Measurements from ENCODE around the gene FLT3.
"Not testable (repeated sequence)": the region's sequence is repeated elsewhere in the genome, so short reads cannot be mapped to it uniquely, and the experiment has no call there.

FLT3 gene

GRCh38 chr13:28014301-28014700 is 86.1 kb downstream of the FLT3 start:
- Histone ChIP-seq H3K9me3 (ENCODE audit: low read depth, low read length) (no peaks in the 10 kb centered on the region), H3K9ac (ENCODE audit: insufficient read length) (no peak overlapping the region), H3K4me3 (no peak overlapping the region), H3K27ac (no peak overlapping the region), H3K36me3 (ENCODE audit: insufficient read depth, low read length) (no peaks in the 10 kb centered on the region)
- TF ChIP-seq POLR2AphosphoS5 (IDR thresholded peaks at IDR 0.05; ENCODE audit: borderline replicate concordance, low read depth, low read length) (no peak), EZH2 (IDR thresholded peaks at IDR 0.05) (no peak), FOXP2 (optimal IDR thresholded peaks at IDR 0.05; ENCODE audit: control extremely low read depth, extremely low read length, insufficient read depth) (no peak)
- no peak for DNase-seq (ENCODE audit: low read depth, low spot score)

- Histone ChIP-seq H3K9ac (ENCODE audit: insufficient read length) (no peak overlapping the region), H3K4me3 (no peak overlapping the region), H3K36me3 (ENCODE audit: insufficient read depth, low read length) (no peaks in the 10 kb centered on the region), H3K27ac (no peak overlapping the region), H3K9me3 (ENCODE audit: low read depth, low read length) (no peaks in the 10 kb centered on the region)
- DNase-seq (ENCODE audit: low read depth, low spot score) = no peak
- no peak for TF ChIP-seq FOXP2 (optimal IDR thresholded peaks at IDR 0.05; ENCODE audit: control extremely low read depth, extremely low read length, insufficient read depth)
- TF ChIP-seq POLR2AphosphoS5 (IDR thresholded peaks at IDR 0.05; ENCODE audit: borderline replicate concordance, low read depth, low read length) = no peak
- no peak for TF ChIP-seq EZH2 (IDR thresholded peaks at IDR 0.05)
Observed at GRCh38 chr13:28013482-28013881, 86.9 kb downstream of the FLT3 start.

GRCh38 chr13:28012896-28013295 is 87.5 kb downstream of the FLT3 start:
- Histone ChIP-seq H3K4me3 (no peak overlapping the region), H3K9ac (ENCODE audit: insufficient read length) (no peak overlapping the region), H3K9me3 (ENCODE audit: low read depth, low read length) (no peaks in the 10 kb centered on the region), H3K27ac (no peak overlapping the region), H3K36me3 (ENCODE audit: insufficient read depth, low read length) (no peaks in the 10 kb centered on the region)
- TF ChIP-seq EZH2 (IDR thresholded peaks at IDR 0.05) (no peak), POLR2AphosphoS5 (IDR thresholded peaks at IDR 0.05; ENCODE audit: borderline replicate concordance, low read depth, low read length) (no peak), FOXP2 (optimal IDR thresholded peaks at IDR 0.05; ENCODE audit: control extremely low read depth, extremely low read length, insufficient read depth) (no peak)
- no peak for DNase-seq (ENCODE audit: low read depth, low spot score)

- H3K9ac ChIP-seq (ENCODE audit: insufficient read length) = no peak overlapping the region
- no peak for TF ChIP-seq POLR2AphosphoS5 (IDR thresholded peaks at IDR 0.05; ENCODE audit: borderline replicate concordance, low read depth, low read length)
- no peak for TF ChIP-seq EZH2 (IDR thresholded peaks at IDR 0.05)
- TF ChIP-seq FOXP2 (optimal IDR thresholded peaks at IDR 0.05; ENCODE audit: control extremely low read depth, extremely low read length, insufficient read depth) = no peak
- no peaks in the 10 kb centered on the region for H3K36me3 ChIP-seq (ENCODE audit: insufficient read depth, low read length)
- no peak overlapping the region for H3K27ac ChIP-seq
- no peak overlapping the region for H3K4me3 ChIP-seq
- no peaks in the 10 kb centered on the region for H3K9me3 ChIP-seq (ENCODE audit: low read depth, low read length)
- DNase-seq (ENCODE audit: low read depth, low spot score) = no peak
Observed at GRCh38 chr13:28012383-28012782, 88.0 kb downstream of the FLT3 start.

GRCh38 chr13:28010046-28010445 is 90.3 kb downstream of the FLT3 start:
- no peak overlapping the region for H3K9ac ChIP-seq (ENCODE audit: insufficient read length)
- no peak overlapping the region for H3K4me3 ChIP-seq
- no peaks in the 10 kb centered on the region for H3K36me3 ChIP-seq (ENCODE audit: insufficient read depth, low read length)
- H3K9me3 ChIP-seq (ENCODE audit: low read depth, low read length) = no peaks in the 10 kb centered on the region
- no peak for DNase-seq (ENCODE audit: low read depth, low spot score)
- TF ChIP-seq EZH2 (IDR thresholded peaks at IDR 0.05) (no peak), FOXP2 (optimal IDR thresholded peaks at IDR 0.05; ENCODE audit: control extremely low read depth, extremely low read length, insufficient read depth) (no peak), POLR2AphosphoS5 (IDR thresholded peaks at IDR 0.05; ENCODE audit: borderline replicate concordance, low read depth, low read length) (0 out of 2 replicates have a peak, but pooled peaks have one; percentile 9)
- H3K27ac ChIP-seq = peak overlapping the region; percentile 61; the same call in 1 of the 2 replicates

- not testable (repeated sequence) for H3K36me3 ChIP-seq (ENCODE audit: insufficient read depth, low read length); H3K9ac ChIP-seq (ENCODE audit: insufficient read length); H3K27ac ChIP-seq; H3K4me3 ChIP-seq; DNase-seq (ENCODE audit: low read depth, low spot score); H3K9me3 ChIP-seq (ENCODE audit: low read depth, low read length)
Observed at GRCh38 chr13:28005016-28005415, 95.4 kb downstream of the FLT3 start.

- Histone ChIP-seq H3K4me3 (no peak overlapping the region), H3K27ac (no peak overlapping the region), H3K9ac (ENCODE audit: insufficient read length) (no peak overlapping the region), H3K36me3 (ENCODE audit: insufficient read depth, low read length) (no peaks in the 10 kb centered on the region), H3K9me3 (ENCODE audit: low read depth, low read length) (no peaks in the 10 kb centered on the region)
- DNase-seq (ENCODE audit: low read depth, low spot score) = no peak
- no peak for TF ChIP-seq POLR2AphosphoS5 (IDR thresholded peaks at IDR 0.05; ENCODE audit: borderline replicate concordance, low read depth, low read length)
- TF ChIP-seq FOXP2 (optimal IDR thresholded peaks at IDR 0.05; ENCODE audit: control extremely low read depth, extremely low read length, insufficient read depth) = no peak
- TF ChIP-seq EZH2 (IDR thresholded peaks at IDR 0.05) = no peak
Observed at GRCh38 chr13:28002886-28003698, 97.3 kb downstream of the FLT3 start.

- Histone ChIP-seq H3K9ac (ENCODE audit: insufficient read length) (no peak overlapping the region), H3K27ac (no peak overlapping the region), H3K9me3 (ENCODE audit: low read depth, low read length) (no peaks in the 10 kb centered on the region), H3K36me3 (ENCODE audit: insufficient read depth, low read length) (no peaks in the 10 kb centered on the region), H3K4me3 (no peak overlapping the region)
- TF ChIP-seq EZH2 (IDR thresholded peaks at IDR 0.05) = no peak
- no peak for DNase-seq (ENCODE audit: low read depth, low spot score)
Observed at GRCh38 chr13:28001837-28002473, 98.4 kb downstream of the FLT3 start.

GRCh38 chr13:28001049-28001448 is 99.3 kb downstream of the FLT3 start:
- TF ChIP-seq FOXP2 (optimal IDR thresholded peaks at IDR 0.05; ENCODE audit: control extremely low read depth, extremely low read length, insufficient read depth) (no peak), POLR2AphosphoS5 (IDR thresholded peaks at IDR 0.05; ENCODE audit: borderline replicate concordance, low read depth, low read length) (no peak), EZH2 (IDR thresholded peaks at IDR 0.05) (no peak)
- Histone ChIP-seq H3K9me3 (ENCODE audit: low read depth, low read length) (no peaks in the 10 kb centered on the region), H3K4me3 (no peak overlapping the region), H3K36me3 (ENCODE audit: insufficient read depth, low read length) (no peaks in the 10 kb centered on the region), H3K27ac (no peak overlapping the region), H3K9ac (ENCODE audit: insufficient read length) (no peak overlapping the region)
- DNase-seq (ENCODE audit: low read depth, low spot score) = no peak

All from SK-N-MC (cell line).